Esophagus squamous epithelium (tissue), 4 donors: ENCODE results near the gene DDAH1.

ENCODE experiments used
- POLR2A ChIP-seq, 4 donors: fragments of 450-650 bp; IDR thresholded peaks; one replicate each; pipeline ENCODE4 v1.6.1; 2017; ENCODE audit warnings: antibody characterized with exemption in 4 of 4, mild to moderate bottlenecking in 4 of 4, moderate library complexity in 3 of 4
- TF ChIP-seq, protein P1 (sequence below), 6 experiments: fragments of 450-650 bp in 4 of 6; fragments of 200-600 bp in 2 of 6; sonication (generic) in 2 of 6; IDR thresholded peaks; one replicate each; pipeline ENCODE4 v1.5.1; 2016 to 2019; ENCODE audit warnings: antibody characterized with exemption in 6 of 6, mild to moderate bottlenecking in 4 of 6, moderate library complexity in 4 of 6

DNA sequence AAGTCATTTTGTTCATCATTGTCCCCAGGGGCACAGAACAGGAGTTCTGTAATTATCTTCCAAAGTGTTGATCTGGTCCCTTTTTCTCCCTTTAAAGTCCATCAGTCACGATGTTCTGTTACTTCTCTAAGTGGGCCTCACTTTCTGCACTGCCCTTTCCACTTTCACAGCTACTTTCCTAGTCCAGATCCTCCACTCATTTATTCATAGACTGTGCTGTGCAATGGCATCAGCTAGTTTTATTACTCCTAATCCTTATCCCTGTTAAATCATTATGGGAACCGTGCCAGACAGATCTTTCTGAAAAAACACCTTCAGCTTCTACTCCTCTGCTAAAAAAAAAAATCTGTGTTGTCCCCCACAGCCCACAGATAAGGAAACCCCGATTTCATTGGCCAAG is 124.5 kb downstream of the DDAH1 start:
- TF ChIP-seq, protein P1, sequence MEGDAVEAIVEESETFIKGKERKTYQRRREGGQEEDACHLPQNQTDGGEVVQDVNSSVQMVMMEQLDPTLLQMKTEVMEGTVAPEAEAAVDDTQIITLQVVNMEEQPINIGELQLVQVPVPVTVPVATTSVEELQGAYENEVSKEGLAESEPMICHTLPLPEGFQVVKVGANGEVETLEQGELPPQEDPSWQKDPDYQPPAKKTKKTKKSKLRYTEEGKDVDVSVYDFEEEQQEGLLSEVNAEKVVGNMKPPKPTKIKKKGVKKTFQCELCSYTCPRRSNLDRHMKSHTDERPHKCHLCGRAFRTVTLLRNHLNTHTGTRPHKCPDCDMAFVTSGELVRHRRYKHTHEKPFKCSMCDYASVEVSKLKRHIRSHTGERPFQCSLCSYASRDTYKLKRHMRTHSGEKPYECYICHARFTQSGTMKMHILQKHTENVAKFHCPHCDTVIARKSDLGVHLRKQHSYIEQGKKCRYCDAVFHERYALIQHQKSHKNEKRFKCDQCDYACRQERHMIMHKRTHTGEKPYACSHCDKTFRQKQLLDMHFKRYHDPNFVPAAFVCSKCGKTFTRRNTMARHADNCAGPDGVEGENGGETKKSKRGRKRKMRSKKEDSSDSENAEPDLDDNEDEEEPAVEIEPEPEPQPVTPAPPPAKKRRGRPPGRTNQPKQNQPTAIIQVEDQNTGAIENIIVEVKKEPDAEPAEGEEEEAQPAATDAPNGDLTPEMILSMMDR (IDR thresholded peaks at IDR 0.05): no peak
- no peak for TF ChIP-seq POLR2A (IDR thresholded peaks at IDR 0.05)
